Pancreas (tissue), 10 donors: Measurements from ENCODE around the gene TSHZ2. TPM values are rescaled to one million over a fixed set of nuclear protein-coding genes. Genes with fewer than 3 reads are reported as not detected.

ENCODE experiments used
- ATAC-seq, 4 donors: fragments of 200-7000 bp; cut with Tn5 transposase; one replicate each; pipeline versions ENCODE4 v1.8.0 to v1.9.1; 2020; ENCODE audit warnings: mild to moderate bottlenecking in 4 of 4, moderate library complexity in 4 of 4
- DNase-seq, 6 donors: peaks; one replicate each; pipeline ENCODE4 v3.0.0-alpha.2; 2020
- FAIRE-seq: peaks from 2 replicates; lab custom pipeline; 2012; peaks lifted over from hg19 to GRCh38; lab: Jason Lieb, UNC
- H3K27ac ChIP-seq, 4 donors: fragments of 200-600 bp; sonication (generic); 1 replicate in 3 of 4; 2 replicates in 1 of 4; pipeline versions ENCODE4 v1.5.0 to v1.8.0; 2020
- H3K27me3 ChIP-seq, 4 donors: fragments of 200-600 bp; one replicate each; pipeline ENCODE4 v1.8.0; 2021
- H3K36me3 ChIP-seq, 3 donors: fragments of 200-600 bp; sonication (generic) in 1 of 3; one replicate each; pipeline versions ENCODE4 v1.5.0 to v1.8.0; 2020 to 2021
- H3K4me1 ChIP-seq, 3 donors: fragments of 200-600 bp; one replicate each; pipeline ENCODE4 v1.8.0; 2021
- H3K4me3 ChIP-seq, 4 donors: fragments of 200-600 bp; sonication (generic) in 2 of 4; one replicate each; pipeline versions ENCODE4 v1.5.0 to v1.8.0; 2020 to 2021
- H3K9me3 ChIP-seq, 4 donors: fragments of 200-600 bp; one replicate each; pipeline ENCODE4 v1.8.0; 2021
- WGBS, 2 donors: extraction: QIAGEN DNeasy Blood & Tissue Kit; methylation state at CpG; one replicate each; pipeline ENCODE4 v1.1.7; 2013; 5-methylcytosine and 5-hydroxymethylcytosine counted together
- intact Hi-C, 3 donors: fragments of 100-400 bp; cut with DNase I; formaldehyde crosslinking; loops; one replicate each; pipeline versions ENCODE4 v1.11.1 to v1.14.2; 2022
- polyA plus RNA-seq, 2 donors: library from polyadenylated mRNA; stranded (reverse); fragments of 200-250 nt; gene quantifications; one replicate each; pipeline ENCODE4 v1.2.3, GENCODE V29; 2013
- total RNA-seq, 6 donors: library from RNA; stranded (reverse); fragmentation: NEBNext Ultra II Directional in 4 of 6; extraction: Animal tissue kit (Norgen Biotek cat#: 25700) in 4 of 6; gene quantifications; one replicate each; pipeline versions ENCODE4 v1.2.1 to v1.2.4, GENCODE V29; 2021 to 2023
- TF ChIP-seq, protein P1 (sequence below), 4 donors: fragments of 200-600 bp; sonication (generic) in 3 of 4; IDR thresholded peaks; one replicate each; pipeline versions ENCODE4 v1.5.0 to v1.8.0; 2021; ENCODE audit warnings: antibody characterized with exemption in 4 of 4
- donor health status: healthy with polysubstance abuse.
- donor health status: DM: no; HTN: no; CAD: no; lungs with moderate emphysema.
- donor health status: DM: no; HTN: no; CAD: no.
- donor health status: control.
- donor health status: control.
- donor health status: Bipolar disorder and iron deficiency.
- donor health status: DM: yes; HTN: yes; CAD: no.
- donor health status: DM: no; HTN: no; CAD: no.
- donor health status: DM: no; HTN: no; CAD: no.
- donor health status: DM: yes; HTN: yes; CAD: no.

TSHZ2 gene
- total and polyA plus RNA-seq, 8 donors = 2.2 to 23.5 (median 4.5) TPM

GRCh38 chr20:53205046-53205445 is 232.9 kb downstream of the TSHZ2 start:
- DNase-seq = no peak
- FAIRE-seq = no peak
- Histone ChIP-seq H3K9me3 (no peaks in the 10 kb centered on the region), H3K27me3 (no peaks in the 10 kb centered on the region), H3K27ac (no peak overlapping the region), H3K4me1 (no peaks in the 10 kb centered on the region), H3K36me3 (no peaks in the 10 kb centered on the region), H3K4me3 (no peak overlapping the region)
- intact Hi-C loops = no loop called here
- TF ChIP-seq, protein P1, sequence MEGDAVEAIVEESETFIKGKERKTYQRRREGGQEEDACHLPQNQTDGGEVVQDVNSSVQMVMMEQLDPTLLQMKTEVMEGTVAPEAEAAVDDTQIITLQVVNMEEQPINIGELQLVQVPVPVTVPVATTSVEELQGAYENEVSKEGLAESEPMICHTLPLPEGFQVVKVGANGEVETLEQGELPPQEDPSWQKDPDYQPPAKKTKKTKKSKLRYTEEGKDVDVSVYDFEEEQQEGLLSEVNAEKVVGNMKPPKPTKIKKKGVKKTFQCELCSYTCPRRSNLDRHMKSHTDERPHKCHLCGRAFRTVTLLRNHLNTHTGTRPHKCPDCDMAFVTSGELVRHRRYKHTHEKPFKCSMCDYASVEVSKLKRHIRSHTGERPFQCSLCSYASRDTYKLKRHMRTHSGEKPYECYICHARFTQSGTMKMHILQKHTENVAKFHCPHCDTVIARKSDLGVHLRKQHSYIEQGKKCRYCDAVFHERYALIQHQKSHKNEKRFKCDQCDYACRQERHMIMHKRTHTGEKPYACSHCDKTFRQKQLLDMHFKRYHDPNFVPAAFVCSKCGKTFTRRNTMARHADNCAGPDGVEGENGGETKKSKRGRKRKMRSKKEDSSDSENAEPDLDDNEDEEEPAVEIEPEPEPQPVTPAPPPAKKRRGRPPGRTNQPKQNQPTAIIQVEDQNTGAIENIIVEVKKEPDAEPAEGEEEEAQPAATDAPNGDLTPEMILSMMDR (IDR thresholded peaks at IDR 0.05) = no peak
- WGBS, 2 donors = 56 to 57% methylated on average over 5 of the region's 5 CpGs
- no peak for ATAC-seq

DNA sequence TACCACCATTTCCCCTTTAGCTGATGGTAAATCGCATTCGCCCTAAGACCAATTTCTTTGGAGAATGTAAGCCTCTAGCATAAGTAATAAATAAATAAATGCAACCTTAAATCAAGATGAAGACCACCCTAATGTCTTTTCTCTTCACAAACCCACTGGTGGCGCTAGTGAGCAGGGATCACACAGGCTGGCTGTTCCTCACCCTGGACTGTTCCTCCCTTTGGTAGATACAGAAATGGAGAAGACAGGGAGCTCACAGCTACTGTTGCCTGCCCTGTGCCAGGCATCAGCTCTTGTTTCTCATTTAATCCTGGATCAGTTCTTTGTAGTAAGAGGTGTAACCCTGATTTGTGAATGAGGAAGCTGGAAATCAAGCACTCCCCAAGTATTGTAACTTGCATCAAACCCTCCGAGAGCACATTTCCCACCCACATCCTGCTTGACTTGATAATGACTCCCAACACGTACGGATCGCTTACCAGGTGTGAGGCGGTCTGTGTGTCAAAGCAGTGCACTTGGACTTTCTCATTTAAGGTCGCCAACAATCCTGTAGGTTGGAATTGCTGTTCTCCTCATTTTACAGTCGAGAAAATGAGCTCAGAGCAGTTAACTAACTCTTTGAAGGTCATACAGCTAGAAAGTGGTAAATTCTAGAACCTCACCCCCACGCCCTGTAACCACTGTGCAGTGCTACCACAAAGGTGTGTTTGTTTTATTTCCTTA is 236.1 kb downstream of the TSHZ2 start:
- FAIRE-seq = no peak
- WGBS, 2 donors = 66 to 76% methylated on average over 11 of the region's 11 CpGs
- Histone ChIP-seq H3K36me3 (no peaks in the 10 kb centered on the region), H3K4me1 (no peaks in the 10 kb centered on the region), H3K27ac (no peak overlapping the region), H3K9me3 (no peaks in the 10 kb centered on the region), H3K27me3 (no peaks in the 10 kb centered on the region), H3K4me3 (no peak overlapping the region)
- ATAC-seq = no peak
- DNase-seq = no peak
- intact Hi-C loops = no loop called here
- TF ChIP-seq, protein P1 (IDR thresholded peaks at IDR 0.05) = no peak

GRCh38 chr20:53210041-53210440 is 237.9 kb downstream of the TSHZ2 start:
- TF ChIP-seq, protein P1 (IDR thresholded peaks at IDR 0.05) = no peak
- intact Hi-C loops = no loop called here

DNA sequence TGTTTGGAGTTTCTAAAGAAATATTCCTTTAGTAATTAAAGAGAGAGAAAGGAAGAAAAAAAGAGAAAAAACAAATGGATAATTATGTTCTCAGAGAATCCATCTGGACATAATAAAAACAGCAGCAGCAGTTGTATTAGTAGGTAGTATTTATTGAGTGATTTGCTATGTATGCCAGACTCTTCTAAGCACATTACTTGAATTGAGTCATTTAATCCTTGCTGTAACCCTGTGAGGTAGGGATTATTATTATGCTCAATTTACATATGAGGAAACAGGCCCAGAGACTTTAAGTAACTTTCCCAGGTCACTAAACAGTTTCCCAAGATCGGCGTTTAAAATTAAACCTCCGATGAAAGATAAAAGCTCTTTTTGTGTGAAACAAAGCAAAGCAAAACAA is 238.8 kb downstream of the TSHZ2 start:
- Histone ChIP-seq H3K27ac (no peak overlapping the region), H3K4me1 (no peaks in the 10 kb centered on the region), H3K4me3 (no peak overlapping the region), H3K27me3 (no peaks in the 10 kb centered on the region), H3K36me3 (no peaks in the 10 kb centered on the region), H3K9me3 (no peaks in the 10 kb centered on the region)
- WGBS, 2 donors = 73 to 85% methylated on average over 3 of the region's 3 CpGs
- TF ChIP-seq, protein P1 (IDR thresholded peaks at IDR 0.05) = no peak
- no peak for DNase-seq
- no peak for ATAC-seq
- intact Hi-C loops = no loop called here
- FAIRE-seq = no peak

More at GRCh38 chr20:53210041-53210440, 237.9 kb downstream of the TSHZ2 start:
- Histone ChIP-seq H3K36me3 (no peaks in the 10 kb centered on the region), H3K27me3 (no peaks in the 10 kb centered on the region), H3K9me3 (no peaks in the 10 kb centered on the region), H3K4me1 (no peaks in the 10 kb centered on the region), H3K4me3 (no peak overlapping the region), H3K27ac (no peak overlapping the region)
- ATAC-seq = no peak
- no peak for DNase-seq
- FAIRE-seq = no peak
- WGBS, 2 donors = 64 to 73% methylated on average over 13 of the region's 13 CpGs

GRCh38 chr20:53212018-53212417 is 239.9 kb downstream of the TSHZ2 start:
- intact Hi-C loops = no loop called here
- Histone ChIP-seq H3K27me3 (no peaks in the 10 kb centered on the region), H3K27ac (no peak overlapping the region), H3K4me1 (peaks cover 0 to 6% (median 0%) of the 10 kb centered on the region in 3 donors), H3K36me3 (no peaks in the 10 kb centered on the region), H3K4me3 (no peak overlapping the region), H3K9me3 (no peaks in the 10 kb centered on the region)
- ATAC-seq (no peak), FAIRE-seq (no peak), DNase-seq (no peak)
- TF ChIP-seq, protein P1 (IDR thresholded peaks at IDR 0.05) = no peak
- WGBS, 2 donors = 74 to 83% methylated on average over 5 of the region's 5 CpGs
